HL-60/S4 (cell line): Measurements from ENCODE around the gene GFM2.

ENCODE experiments used
- in situ Hi-C: fragments of 300-500 bp; cut with MboI; formaldehyde crosslinking; loops from 2 replicates; pipeline ENCODE4 v1.14.3; 2022; ENCODE audit warnings: low sequenced_read_pairs

GFM2 gene

GRCh38 chr5:74725331-74725730 lies 41.6 kb downstream of the GFM2 start:
- in situ Hi-C loops, result no loop called here

GRCh38 chr5:74722271-74722670 lies 44.6 kb downstream of the GFM2 start:
- in situ Hi-C loops, result no loop called here

- in situ Hi-C loops, result no loop called here
Observed at GRCh38 chr5:74717596-74717995, 49.3 kb downstream of the GFM2 start.

GRCh38 chr5:74693191-74693590 lies 73.7 kb downstream of the GFM2 start:
- in situ Hi-C loops, result no loop called here

GRCh38 chr5:74686962-74687751 lies 79.8 kb downstream of the GFM2 start:
- in situ Hi-C loops, result no loop called here

- in situ Hi-C loops, result no loop called here
Observed at GRCh38 chr5:74685979-74686631, 80.8 kb downstream of the GFM2 start.

- in situ Hi-C loops, result no loop called here
Observed at GRCh38 chr5:74684900-74685851, 81.7 kb downstream of the GFM2 start, which contains the start of gene HEXB. HEXB (plus strand) TSS chr5:74685233; CDS start chr5:74685261, 28 bp downstream.

- in situ Hi-C loops, result loop anchor here (10.0 kb wide), 1 partner anchor 235 kb away; no protein-coding TSS in a partner anchor
Observed at GRCh38 chr5:74679966-74680365, 87.0 kb downstream of the GFM2 start.

- in situ Hi-C loops, result loop anchor here (10.0 kb wide), 1 partner anchor 236 kb away; no protein-coding TSS in a partner anchor
Observed at GRCh38 chr5:74679300-74679699, 87.6 kb downstream of the GFM2 start.

- in situ Hi-C loops, result loop anchor here (10.0 kb wide), 1 partner anchor 237 kb away; no protein-coding TSS in a partner anchor
Observed at GRCh38 chr5:74678123-74678522, 88.8 kb downstream of the GFM2 start.

- in situ Hi-C loops, result loop anchor here (10.0 kb wide), 1 partner anchor 238 kb away; no protein-coding TSS in a partner anchor
Observed at GRCh38 chr5:74676466-74676865, 90.5 kb downstream of the GFM2 start.

- in situ Hi-C loops, result loop anchor here (10.0 kb wide), 1 partner anchor 242 kb away; no protein-coding TSS in a partner anchor
Observed at GRCh38 chr5:74673011-74673790, 93.7 kb downstream of the GFM2 start.

- in situ Hi-C loops, result loop anchor here (10.0 kb wide), 1 partner anchor 242 kb away; no protein-coding TSS in a partner anchor
Observed at GRCh38 chr5:74672215-74672877, 94.6 kb downstream of the GFM2 start.
